SK-N-SH (cell line): ENCODE data around the gene MPC2. TPM values are rescaled to one million over a fixed set of nuclear protein-coding genes. Genes with fewer than 3 reads are reported as not detected.

Experiments
- CTCF ChIA-PET: fragments of 300-600, 350-600 bp; formaldehyde crosslinking; extraction: SDS; loops from one replicate; lab custom pipeline; 2021; lab: Yijun Ruan, JAX
- POLR2A ChIA-PET: fragments of 350-600 bp; sonication (Branson Sonifier 250); formaldehyde crosslinking; extraction: SDS; loops from one replicate; lab custom pipeline; 2020; ENCODE audit warnings: antibody characterized with exemption, inconsistent platforms; lab: Yijun Ruan, JAX
- DNase-seq: peaks from one replicate; pipeline ENCODE4 v3.0.0; 2012
- H2AFZ ChIP-seq: fragments of 200-600 bp; sonication (generic); 2 replicates; pipeline ENCODE4 v1.8.1; 2016; ENCODE audit warnings: antibody characterized with exemption, mild to moderate bottlenecking, low read depth
- H3F3A ChIP-seq: fragments of 200-600 bp; sonication (generic); replicated peaks from 2 replicates; pipeline ENCODE3; 2016; ENCODE audit warnings: antibody characterized with exemption, mild to moderate bottlenecking; ENCODE audit not compliant: insufficient read depth
- H3K27ac ChIP-seq, 2 experiments: fragments of 200-500 bp in 1 of 2; fragments of 200-600 bp in 1 of 2; sonication (Bioruptor generic) in 1 of 2; sonication (generic), shearing (Covaris generic) in 1 of 2; 2 replicates each; pipeline versions ENCODE4 v1.5.1 to v1.6.1; 2014 to 2016; ENCODE audit warnings: low read depth in 2 of 2, inconsistent platforms in 1 of 2, low read length in 1 of 2, mild to moderate bottlenecking in 1 of 2, mixed read lengths in 1 of 2
- H3K27me3 ChIP-seq: fragments of 200-600 bp; sonication (generic), shearing (Covaris generic); 2 replicates; pipeline ENCODE4 v1.6.1; 2016; ENCODE audit warnings: mixed run types; ENCODE audit not compliant: insufficient read depth
- H3K36me3 ChIP-seq, 2 experiments: fragments of 200-500 bp in 1 of 2; fragments of 200-600 bp in 1 of 2; sonication (Bioruptor generic) in 1 of 2; sonication (generic) in 1 of 2; replicated peaks in 1 of 2; 2 replicates each; pipeline versions ENCODE3 to v1.5.1; 2014 to 2016; ENCODE audit warnings: low read length in 1 of 2, mild to moderate bottlenecking in 1 of 2; ENCODE audit not compliant: insufficient read depth in 2 of 2, control insufficient read depth in 1 of 2
- H3K4me1 ChIP-seq, 2 experiments: fragments of 200-500 bp in 1 of 2; fragments of 200-600 bp in 1 of 2; sonication (Bioruptor generic) in 1 of 2; sonication (generic), shearing (Covaris generic) in 1 of 2; 2 replicates each; pipeline versions ENCODE4 v1.5.1 to v1.6.1; 2014 to 2016; ENCODE audit warnings: low read depth in 1 of 2, low read length in 1 of 2, mixed run types in 1 of 2; ENCODE audit not compliant: insufficient read depth in 2 of 2, control insufficient read depth in 1 of 2
- H3K4me2 ChIP-seq: fragments of 200-600 bp; sonication (generic), shearing (Covaris generic); 2 replicates; pipeline ENCODE4 v1.6.1; 2017; ENCODE audit warnings: mixed run types
- H3K4me3 ChIP-seq, 2 experiments: fragments of 200-500 bp in 1 of 2; fragments of 200-600 bp in 1 of 2; sonication (Bioruptor generic) in 1 of 2; sonication (generic), shearing (Covaris generic) in 1 of 2; 2 replicates each; pipeline versions ENCODE4 v1.5.1 to v1.8.1; 2014 to 2016; ENCODE audit warnings: low read depth in 2 of 2, inconsistent platforms in 1 of 2, low read length in 1 of 2, mild to moderate bottlenecking in 1 of 2, mixed read lengths in 1 of 2, moderate library complexity in 1 of 2
- H3K79me2 ChIP-seq: fragments of 200-600 bp; sonication (generic); 2 replicates; pipeline ENCODE4 v1.8.1; 2017; ENCODE audit warnings: mild to moderate bottlenecking; ENCODE audit not compliant: insufficient read depth
- H3K9ac ChIP-seq: fragments of 200-600 bp; sonication (generic); 2 replicates; pipeline ENCODE4 v1.6.1; 2017; ENCODE audit warnings: mixed run types
- H3K9me2 ChIP-seq: fragments of 200-600 bp; sonication (generic); 2 replicates; pipeline ENCODE4 v1.6.1; 2017; ENCODE audit warnings: mixed run types
- H3K9me3 ChIP-seq: fragments of 200-600 bp; sonication (generic); 2 replicates; pipeline ENCODE4 v1.6.1; 2017; ENCODE audit warnings: mixed run types, mild to moderate bottlenecking, moderate library complexity
- H4K20me1 ChIP-seq: fragments of 200-600 bp; sonication (generic); 2 replicates; pipeline ENCODE4 v1.6.1; 2017; ENCODE audit warnings: mild to moderate bottlenecking, mixed run types; ENCODE audit not compliant: insufficient read depth
- CTCF ChIP-seq: fragments of 200-600 bp; sonication (generic); IDR thresholded peaks from 2 replicates; pipeline ENCODE4 v1.6.1; 2017; ENCODE audit warnings: antibody characterized with exemption, mild to moderate bottlenecking, moderate library complexity
- EP300 ChIP-seq, 2 experiments: IDR thresholded peaks; 2 replicates each; pipeline versions ENCODE4 v1.4.0 to v1.6.1; 2012; ENCODE audit warnings: borderline replicate concordance in 1 of 2, low read depth in 1 of 2, low read length in 1 of 2
- FOSL2 ChIP-seq: IDR thresholded peaks from 2 replicates; pipeline ENCODE4 v1.4.0; 2012; ENCODE audit warnings: low read depth, mild to moderate bottlenecking, moderate library complexity, borderline replicate concordance
- FOXJ3 ChIP-seq: sonication (generic); formaldehyde crosslinking; IDR thresholded peaks from 2 replicates; pipeline ENCODE4 v1.5.1; 2020; ENCODE audit warnings: mild to moderate bottlenecking, missing genetic modification reagents
- FOXM1 ChIP-seq: IDR thresholded peaks from 2 replicates; pipeline ENCODE4 v1.4.0; 2012; ENCODE audit warnings: low read depth, mild to moderate bottlenecking
- GATA2 ChIP-seq: sonication (generic); formaldehyde crosslinking; IDR thresholded peaks from 2 replicates; pipeline ENCODE4 v1.5.0; 2020; ENCODE audit warnings: mild to moderate bottlenecking, missing genetic modification reagents
- JUND ChIP-seq: IDR thresholded peaks from 2 replicates; pipeline ENCODE4 v1.4.0; 2012
- PBX3 ChIP-seq: IDR thresholded peaks from 2 replicates; pipeline ENCODE4; 2012
- SIN3A ChIP-seq: IDR thresholded peaks from 2 replicates; pipeline ENCODE4 v1.6.1; 2012; ENCODE audit warnings: low read depth, mild to moderate bottlenecking, low read length, moderate library complexity, borderline replicate concordance
- TCF12 ChIP-seq: IDR thresholded peaks from 2 replicates; pipeline ENCODE4 v1.4.0; 2012
- ZBTB33 ChIP-seq: IDR thresholded peaks from 2 replicates; pipeline ENCODE4 v1.4.0; 2012; ENCODE audit warnings: low read depth, borderline replicate concordance
- WGBS: methylation state at CpG from one replicate; pipeline ENCODE4 v1.1.6; 2017; ENCODE audit warnings: low lambda C conversion rate; 5-methylcytosine and 5-hydroxymethylcytosine counted together
- polyA plus RNA-seq, 3 experiments: library from polyadenylated mRNA; depleted of rRNA; stranded (reverse); fragments of >200 nt; gene quantifications; 2 replicates each; pipeline ENCODE4 v1.2.3, GENCODE V29; 2012
- TF ChIP-seq, protein P1 (sequence below): IDR thresholded peaks from 2 replicates; pipeline ENCODE4 v1.4.0; 2012; ENCODE audit warnings: low read depth
- TF ChIP-seq, protein P2 (sequence below): fragments of 150-350 bp; IDR thresholded peaks from 2 replicates; pipeline ENCODE4 v1.6.1; 2016; ENCODE audit warnings: mild to moderate bottlenecking, low read depth, low read length
- TF ChIP-seq, protein P3 (sequence below): IDR thresholded peaks from 2 replicates; pipeline ENCODE4 v1.4.0; 2012; ENCODE audit warnings: low read depth, borderline replicate concordance

The MPC2 gene
- polyA plus RNA-seq, 1 of the 3 experiments (the other 2 are of a cell fraction) = 15.9 TPM

GRCh38 chr1:167943541-167943940 is 6.7 kb upstream of the MPC2 start:
- no peaks in the 10 kb centered on the region for H3K9me2 ChIP-seq
- DNase-seq = no peak
- H3K9ac ChIP-seq = no peak overlapping the region
- H3K36me3 ChIP-seq = no peaks in the 10 kb centered on the region
- no peak overlapping the region for H3K27ac ChIP-seq
- no peak for TF ChIP-seq ZBTB33
- TF ChIP-seq CTCF = no peak
- no peak for TF ChIP-seq PBX3
- H3K9me3 ChIP-seq = no peaks in the 10 kb centered on the region
- peaks cover 3% of the 10 kb centered on the region for H3F3A ChIP-seq
- H3K4me1 ChIP-seq = peaks cover 0 to 3% of the 10 kb centered on the region in 2 experiments; a peak in 2 of 4 replicates
- H3K4me2 ChIP-seq = no peak overlapping the region
- no peak overlapping the region for H2AFZ ChIP-seq
- H3K27me3 ChIP-seq = no peaks in the 10 kb centered on the region
- H4K20me1 ChIP-seq = peaks cover 65% of the 10 kb centered on the region
- no peak overlapping the region for H3K4me3 ChIP-seq
- ChIA-PET CTCF (no interaction called here), POLR2A (no interaction called here)
- WGBS = 97% methylated on average over 9 of the region's 9 CpGs
- peaks cover 100% of the 10 kb centered on the region for H3K79me2 ChIP-seq

GRCh38 chr1:167940264-167940663 is 3.4 kb upstream of the MPC2 start:
- H3K27me3 ChIP-seq = no peaks in the 10 kb centered on the region
- no peak for DNase-seq
- no peaks in the 10 kb centered on the region for H3K9me3 ChIP-seq
- H3K36me3 ChIP-seq = no peaks in the 10 kb centered on the region
- peaks cover 51% of the 10 kb centered on the region for H4K20me1 ChIP-seq
- TF ChIP-seq FOSL2 (no peak), JUND (no peak), FOXJ3 (CRISPR knock-in tag) (no peak), TCF12 (no peak), EP300 (IDR thresholded peaks at IDR 0.05; ENCODE audit: borderline replicate concordance in 1 of 2, low read depth in 1 of 2, low read length in 1 of 2) (no peak), GATA2 (no peak), FOXM1 (no peak), SIN3A (no peak), ZBTB33 (no peak)
- TF ChIP-seq, protein P1, sequence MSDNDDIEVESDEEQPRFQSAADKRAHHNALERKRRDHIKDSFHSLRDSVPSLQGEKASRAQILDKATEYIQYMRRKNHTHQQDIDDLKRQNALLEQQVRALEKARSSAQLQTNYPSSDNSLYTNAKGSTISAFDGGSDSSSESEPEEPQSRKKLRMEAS = no peak
- TF ChIP-seq, protein P2, sequence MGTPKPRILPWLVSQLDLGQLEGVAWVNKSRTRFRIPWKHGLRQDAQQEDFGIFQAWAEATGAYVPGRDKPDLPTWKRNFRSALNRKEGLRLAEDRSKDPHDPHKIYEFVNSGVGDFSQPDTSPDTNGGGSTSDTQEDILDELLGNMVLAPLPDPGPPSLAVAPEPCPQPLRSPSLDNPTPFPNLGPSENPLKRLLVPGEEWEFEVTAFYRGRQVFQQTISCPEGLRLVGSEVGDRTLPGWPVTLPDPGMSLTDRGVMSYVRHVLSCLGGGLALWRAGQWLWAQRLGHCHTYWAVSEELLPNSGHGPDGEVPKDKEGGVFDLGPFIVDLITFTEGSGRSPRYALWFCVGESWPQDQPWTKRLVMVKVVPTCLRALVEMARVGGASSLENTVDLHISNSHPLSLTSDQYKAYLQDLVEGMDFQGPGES = no peak
- TF ChIP-seq, protein P3, sequence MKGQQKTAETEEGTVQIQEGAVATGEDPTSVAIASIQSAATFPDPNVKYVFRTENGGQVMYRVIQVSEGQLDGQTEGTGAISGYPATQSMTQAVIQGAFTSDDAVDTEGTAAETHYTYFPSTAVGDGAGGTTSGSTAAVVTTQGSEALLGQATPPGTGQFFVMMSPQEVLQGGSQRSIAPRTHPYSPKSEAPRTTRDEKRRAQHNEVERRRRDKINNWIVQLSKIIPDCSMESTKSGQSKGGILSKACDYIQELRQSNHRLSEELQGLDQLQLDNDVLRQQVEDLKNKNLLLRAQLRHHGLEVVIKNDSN = no peak
- H3K9ac ChIP-seq = no peak overlapping the region
- H3F3A ChIP-seq = peaks cover 4% of the 10 kb centered on the region
- ChIA-PET POLR2A (no interaction called here), CTCF (interaction anchor here (1.1 kb wide), 1 partner anchor 78 kb away, joined by 3 read pairs; no protein-coding TSS in a partner anchor)
- no peak overlapping the region for H2AFZ ChIP-seq
- no peak overlapping the region for H3K27ac ChIP-seq
- WGBS = 90% methylated on average over 2 of the region's 2 CpGs
- no peak overlapping the region for H3K4me3 ChIP-seq
- peaks cover 0 to 13% of the 10 kb centered on the region in 2 experiments; a peak in 3 of 4 replicates for H3K4me1 ChIP-seq
- peaks cover 91% of the 10 kb centered on the region for H3K79me2 ChIP-seq
- no peaks in the 10 kb centered on the region for H3K9me2 ChIP-seq
- H3K4me2 ChIP-seq = no peak overlapping the region
